ENCODE results near the gene TXNRD2. TPM values are rescaled to one million over a fixed set of nuclear protein-coding genes. Genes with fewer than 3 reads are reported as not detected.
"Not testable (repeated sequence)": the region's sequence is repeated elsewhere in the genome, so short reads cannot be mapped to it uniquely, and the experiment has no call there.

The TXNRD2 gene
- total RNA-seq, 1 donor from 2014 or later = 25.7 TPM

- Histone ChIP-seq H3K27ac (ENCODE audit: low read depth, low read length) (no peak overlapping the region), H2AFZ (ENCODE audit: low read depth, low read length) (no peak overlapping the region), H3K4me2 (ENCODE audit: low read length) (no peak overlapping the region), H3K27me3 (ENCODE audit: insufficient read depth, low read length) (no peaks in the 10 kb centered on the region), H4K20me1 (ENCODE audit: insufficient read depth, low read length) (no peaks in the 10 kb centered on the region), H3K4me3 (ENCODE audit: insufficient read depth, low read depth, low read length) (no peak overlapping the region), H3K9me3 (ENCODE audit: insufficient read depth, low read depth, low read length) (no peaks in the 10 kb centered on the region), H3K79me2 (ENCODE audit: insufficient read depth, low read length) (no peaks in the 10 kb centered on the region), H3K36me3 (ENCODE audit: insufficient read depth, low read length) (no peaks in the 10 kb centered on the region), H3K9ac (ENCODE audit: low read length) (no peak overlapping the region), H3K4me1 (ENCODE audit: insufficient read depth, low read length) (no peaks in the 10 kb centered on the region)
- no peak for TF ChIP-seq EZH2 (IDR thresholded peaks at IDR 0.05; ENCODE audit: insufficient read depth, low read length)
- TF ChIP-seq, protein P1, sequence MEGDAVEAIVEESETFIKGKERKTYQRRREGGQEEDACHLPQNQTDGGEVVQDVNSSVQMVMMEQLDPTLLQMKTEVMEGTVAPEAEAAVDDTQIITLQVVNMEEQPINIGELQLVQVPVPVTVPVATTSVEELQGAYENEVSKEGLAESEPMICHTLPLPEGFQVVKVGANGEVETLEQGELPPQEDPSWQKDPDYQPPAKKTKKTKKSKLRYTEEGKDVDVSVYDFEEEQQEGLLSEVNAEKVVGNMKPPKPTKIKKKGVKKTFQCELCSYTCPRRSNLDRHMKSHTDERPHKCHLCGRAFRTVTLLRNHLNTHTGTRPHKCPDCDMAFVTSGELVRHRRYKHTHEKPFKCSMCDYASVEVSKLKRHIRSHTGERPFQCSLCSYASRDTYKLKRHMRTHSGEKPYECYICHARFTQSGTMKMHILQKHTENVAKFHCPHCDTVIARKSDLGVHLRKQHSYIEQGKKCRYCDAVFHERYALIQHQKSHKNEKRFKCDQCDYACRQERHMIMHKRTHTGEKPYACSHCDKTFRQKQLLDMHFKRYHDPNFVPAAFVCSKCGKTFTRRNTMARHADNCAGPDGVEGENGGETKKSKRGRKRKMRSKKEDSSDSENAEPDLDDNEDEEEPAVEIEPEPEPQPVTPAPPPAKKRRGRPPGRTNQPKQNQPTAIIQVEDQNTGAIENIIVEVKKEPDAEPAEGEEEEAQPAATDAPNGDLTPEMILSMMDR (IDR thresholded peaks at IDR 0.05; ENCODE audit: insufficient read depth, low read depth, low read length) = no peak
- FAIRE-seq (no peak), DNase-seq (ENCODE audit: low read depth) (no peak)
- Mint-ChIP-seq H3K27me3 (ENCODE audit: low read depth, unreplicated experiment) (no peaks in the 10 kb centered on the region), H3K4me3 (ENCODE audit: unreplicated experiment) (no peak overlapping the region), H3K27ac (ENCODE audit: unreplicated experiment) (no peak overlapping the region), H3K9me3 (ENCODE audit: unreplicated experiment) (no peaks in the 10 kb centered on the region), H3K4me1 (ENCODE audit: low read depth, unreplicated experiment) (peaks cover 1% of the 10 kb centered on the region), H3K36me3 (ENCODE audit: low read depth, unreplicated experiment) (no peaks in the 10 kb centered on the region)
Observed at GRCh38 chr22:19832476-19833108, 109.0 kb downstream of the TXNRD2 start.

DNA sequence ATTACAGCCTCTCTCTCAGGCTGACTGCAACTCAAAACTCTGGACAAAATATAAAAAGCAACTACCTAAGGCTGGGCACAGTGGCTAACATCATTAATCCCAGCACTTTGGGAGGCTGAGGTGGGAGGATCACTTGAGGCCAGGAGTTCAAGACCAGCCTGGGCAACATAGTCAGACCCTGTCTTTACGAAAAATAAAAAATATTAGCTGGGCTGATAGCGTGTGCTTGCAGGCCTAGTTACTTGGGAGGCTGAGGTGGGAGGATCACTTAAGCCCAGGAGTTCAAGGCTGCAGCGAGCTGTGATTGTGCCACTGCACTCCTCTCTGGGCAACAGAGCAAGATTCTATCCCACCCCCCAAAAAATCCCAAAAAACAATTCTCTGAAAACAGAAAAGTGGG is 109.6 kb downstream of the TXNRD2 start:
- H3K27me3 ChIP-seq (ENCODE audit: insufficient read depth, low read length); FAIRE-seq; H3K9me3 ChIP-seq (ENCODE audit: insufficient read depth, low read depth, low read length); H3K27ac ChIP-seq (ENCODE audit: low read depth, low read length); DNase-seq (ENCODE audit: low read depth); H3K9ac ChIP-seq (ENCODE audit: low read length); H3K4me3 Mint-ChIP-seq (ENCODE audit: unreplicated experiment); H3K27ac Mint-ChIP-seq (ENCODE audit: unreplicated experiment); H3K4me2 ChIP-seq (ENCODE audit: low read length); H3K9me3 Mint-ChIP-seq (ENCODE audit: unreplicated experiment); H3K4me1 ChIP-seq (ENCODE audit: insufficient read depth, low read length); H3K4me1 Mint-ChIP-seq (ENCODE audit: low read depth, unreplicated experiment); H3K4me3 ChIP-seq (ENCODE audit: insufficient read depth, low read depth, low read length); H3K36me3 Mint-ChIP-seq (ENCODE audit: low read depth, unreplicated experiment); H3K36me3 ChIP-seq (ENCODE audit: insufficient read depth, low read length); H4K20me1 ChIP-seq (ENCODE audit: insufficient read depth, low read length); H2AFZ ChIP-seq (ENCODE audit: low read depth, low read length); H3K79me2 ChIP-seq (ENCODE audit: insufficient read depth, low read length); H3K27me3 Mint-ChIP-seq (ENCODE audit: low read depth, unreplicated experiment): not testable (repeated sequence)

- H3K27me3 Mint-ChIP-seq (ENCODE audit: low read depth, unreplicated experiment) = no peaks in the 10 kb centered on the region
- peaks cover 1% of the 10 kb centered on the region for H3K4me1 Mint-ChIP-seq (ENCODE audit: low read depth, unreplicated experiment)
- no peaks in the 10 kb centered on the region for H3K79me2 ChIP-seq (ENCODE audit: insufficient read depth, low read length)
- FAIRE-seq (no peak), DNase-seq (ENCODE audit: low read depth) (no peak)
- H3K4me3 Mint-ChIP-seq (ENCODE audit: unreplicated experiment) = no peak overlapping the region
- H3K4me2 ChIP-seq (ENCODE audit: low read length) = no peak overlapping the region
- no peaks in the 10 kb centered on the region for H3K27me3 ChIP-seq (ENCODE audit: insufficient read depth, low read length)
- H3K9ac ChIP-seq (ENCODE audit: low read length) = no peak overlapping the region
- H3K27ac ChIP-seq (ENCODE audit: low read depth, low read length) = no peak overlapping the region
- H3K4me3 ChIP-seq (ENCODE audit: insufficient read depth, low read depth, low read length) = no peak overlapping the region
- no peak overlapping the region for H3K27ac Mint-ChIP-seq (ENCODE audit: unreplicated experiment)
- H3K36me3 ChIP-seq (ENCODE audit: insufficient read depth, low read length) = no peaks in the 10 kb centered on the region
- H3K9me3 Mint-ChIP-seq (ENCODE audit: unreplicated experiment) = no peaks in the 10 kb centered on the region
- TF ChIP-seq, protein P1 (IDR thresholded peaks at IDR 0.05; ENCODE audit: insufficient read depth, low read depth, low read length) = no peak
- TF ChIP-seq EZH2 (IDR thresholded peaks at IDR 0.05; ENCODE audit: insufficient read depth, low read length) = no peak
- no peak overlapping the region for H2AFZ ChIP-seq (ENCODE audit: low read depth, low read length)
- H3K36me3 Mint-ChIP-seq (ENCODE audit: low read depth, unreplicated experiment) = peaks cover 3% of the 10 kb centered on the region
- H3K9me3 ChIP-seq (ENCODE audit: insufficient read depth, low read depth, low read length) = no peaks in the 10 kb centered on the region
- H3K4me1 ChIP-seq (ENCODE audit: insufficient read depth, low read length) = no peaks in the 10 kb centered on the region
- H4K20me1 ChIP-seq (ENCODE audit: insufficient read depth, low read length) = no peaks in the 10 kb centered on the region
Observed at GRCh38 chr22:19831016-19831415, 110.6 kb downstream of the TXNRD2 start.
